Measurements from ENCODE around the gene ANKRD12. TPM values are rescaled to one million over a fixed set of nuclear protein-coding genes. Genes with fewer than 3 reads are reported as not detected.

ANKRD12 gene
- polyA plus RNA-seq, 1 donor from 2014 or later: 32.3 TPM

DNA sequence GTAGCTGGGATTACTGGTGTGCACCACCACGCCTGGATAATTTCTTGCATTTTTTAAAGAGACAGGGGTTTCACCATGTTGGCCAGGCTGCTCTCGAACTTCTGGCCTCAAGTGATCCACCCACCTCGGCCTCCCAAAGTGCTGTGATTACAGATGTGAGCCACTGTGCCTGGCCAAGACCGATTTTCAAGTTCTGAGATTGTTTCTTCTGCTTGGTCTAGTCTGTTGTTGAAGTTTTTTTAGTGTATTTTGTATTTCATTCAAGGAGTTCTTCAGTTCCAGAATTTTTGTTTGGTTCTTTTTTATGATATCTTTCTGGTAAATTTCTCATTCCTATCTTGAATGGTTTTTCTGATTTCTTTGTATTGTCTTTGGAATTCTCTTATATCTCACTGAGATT, 96.4 kb downstream of the ANKRD12 start (continued):
- no peak for TF ChIP-seq REST (IDR thresholded peaks at IDR 0.05; ENCODE audit: borderline replicate concordance)
- no peak for TF ChIP-seq SMC3 (conservative IDR thresholded peaks at IDR 0.05; ENCODE audit: poor library complexity)
- no peak for TF ChIP-seq POLR2AphosphoS5 (IDR thresholded peaks at IDR 0.05)
- TF ChIP-seq MXI1 (conservative IDR thresholded peaks at IDR 0.05; ENCODE audit: poor library complexity, severe bottlenecking): no peak

DNA sequence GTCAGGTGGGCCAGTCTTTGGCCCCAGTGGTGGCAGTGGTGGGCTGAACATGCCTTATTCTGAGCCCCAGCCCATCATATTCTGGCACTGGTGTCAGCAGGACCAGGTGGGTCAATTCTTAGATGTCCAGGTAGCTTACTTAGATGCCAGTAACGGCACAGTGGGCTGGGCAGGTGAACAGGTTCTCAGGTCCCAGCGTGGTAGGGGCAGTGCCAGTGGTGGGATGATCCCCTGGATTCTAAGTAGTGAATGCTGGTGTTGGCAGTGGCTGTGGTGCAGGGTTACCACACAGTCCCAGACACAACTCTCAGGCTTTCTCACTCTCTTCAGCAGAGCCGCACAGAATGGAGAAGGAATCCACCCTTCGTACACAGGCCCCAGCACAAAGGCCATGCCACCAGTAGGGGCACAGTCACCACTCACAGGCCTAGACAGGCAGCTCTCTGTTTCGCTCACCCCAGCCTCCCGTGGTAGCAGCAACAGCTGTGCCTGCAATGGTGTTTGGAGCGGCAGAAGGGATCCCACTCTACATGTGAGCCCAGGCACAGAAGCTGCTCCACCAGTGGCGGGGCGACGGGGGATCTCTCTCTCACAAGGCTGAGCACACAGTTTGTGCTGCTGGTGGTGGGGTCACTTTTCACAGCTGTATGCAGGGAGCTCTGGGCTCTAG, 97.3 kb downstream of the ANKRD12 start:
- Histone ChIP-seq H2AFZ (ENCODE audit: low read depth, low read length) (no peak overlapping the region), H4K20me1 (ENCODE audit: insufficient read depth) (no peaks in the 10 kb centered on the region), H3K36me3 (ENCODE audit: insufficient read depth, low read length) (no peaks in the 10 kb centered on the region), H3K4me2 (ENCODE audit: low read length) (no peak overlapping the region), H3K9me3 (ENCODE audit: low read length) (no peaks in the 10 kb centered on the region), H3K9ac (ENCODE audit: low read length) (no peak overlapping the region), H3K79me2 (replicated peaks; ENCODE audit: insufficient read depth, low read length) (peaks cover 8% of the 10 kb centered on the region), H3K9me2 (ENCODE audit: insufficient read depth, low read length) (no peaks in the 10 kb centered on the region), H3K27ac (ENCODE audit: low read length) (no peak overlapping the region), H3K27me3 (ENCODE audit: insufficient read depth, low read depth, low read length) (no peaks in the 10 kb centered on the region), H3K4me3 (ENCODE audit: low read length) (no peak overlapping the region), H3F3A (ENCODE audit: insufficient read depth, low read length, poor library complexity, severe bottlenecking) (no peaks in the 10 kb centered on the region)
- TF ChIP-seq MXI1 (conservative IDR thresholded peaks at IDR 0.05; ENCODE audit: poor library complexity, severe bottlenecking) (no peak), RAD21 (conservative IDR thresholded peaks at IDR 0.05) (no peak), EZH2 (IDR thresholded peaks at IDR 0.05; ENCODE audit: borderline replicate concordance, insufficient read depth, low read length, poor library complexity, severe bottlenecking) (no peak), SMC3 (conservative IDR thresholded peaks at IDR 0.05; ENCODE audit: poor library complexity) (no peak), EP300 (conservative IDR thresholded peaks at IDR 0.05; ENCODE audit: poor library complexity, severe bottlenecking) (no peak), POLR2AphosphoS5 (IDR thresholded peaks at IDR 0.05) (no peak), TAF1 (IDR thresholded peaks at IDR 0.05; ENCODE audit: low read depth) (no peak)
- TF ChIP-seq, protein P1, sequence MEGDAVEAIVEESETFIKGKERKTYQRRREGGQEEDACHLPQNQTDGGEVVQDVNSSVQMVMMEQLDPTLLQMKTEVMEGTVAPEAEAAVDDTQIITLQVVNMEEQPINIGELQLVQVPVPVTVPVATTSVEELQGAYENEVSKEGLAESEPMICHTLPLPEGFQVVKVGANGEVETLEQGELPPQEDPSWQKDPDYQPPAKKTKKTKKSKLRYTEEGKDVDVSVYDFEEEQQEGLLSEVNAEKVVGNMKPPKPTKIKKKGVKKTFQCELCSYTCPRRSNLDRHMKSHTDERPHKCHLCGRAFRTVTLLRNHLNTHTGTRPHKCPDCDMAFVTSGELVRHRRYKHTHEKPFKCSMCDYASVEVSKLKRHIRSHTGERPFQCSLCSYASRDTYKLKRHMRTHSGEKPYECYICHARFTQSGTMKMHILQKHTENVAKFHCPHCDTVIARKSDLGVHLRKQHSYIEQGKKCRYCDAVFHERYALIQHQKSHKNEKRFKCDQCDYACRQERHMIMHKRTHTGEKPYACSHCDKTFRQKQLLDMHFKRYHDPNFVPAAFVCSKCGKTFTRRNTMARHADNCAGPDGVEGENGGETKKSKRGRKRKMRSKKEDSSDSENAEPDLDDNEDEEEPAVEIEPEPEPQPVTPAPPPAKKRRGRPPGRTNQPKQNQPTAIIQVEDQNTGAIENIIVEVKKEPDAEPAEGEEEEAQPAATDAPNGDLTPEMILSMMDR (IDR thresholded peaks at IDR 0.05; ENCODE audit: poor library complexity, severe bottlenecking): no peak

DNA sequence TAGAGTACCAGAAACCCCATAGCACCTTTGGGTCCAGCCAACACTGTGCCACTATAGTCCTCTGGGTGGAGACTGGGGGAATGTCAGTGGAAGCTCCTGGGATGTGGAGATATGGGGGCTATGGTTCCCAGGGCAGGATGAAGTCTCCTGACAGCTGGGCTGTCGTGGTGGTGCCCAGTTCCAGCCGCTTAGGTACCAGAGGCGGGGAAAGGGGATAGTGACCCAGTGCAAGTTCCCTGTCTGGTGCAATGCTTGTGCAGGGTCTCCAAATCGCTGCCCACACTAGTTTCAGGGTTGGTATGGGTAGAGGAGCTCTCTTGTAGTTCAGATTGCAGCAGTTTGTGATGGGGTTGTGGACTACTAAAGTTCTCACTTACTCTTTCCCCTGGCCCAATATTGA, 97.9 kb downstream of the ANKRD12 start:
- no peak overlapping the region for H3K4me2 ChIP-seq (ENCODE audit: low read length)
- H3K27ac ChIP-seq (ENCODE audit: low read length): no peak overlapping the region
- TF ChIP-seq SMC3 (conservative IDR thresholded peaks at IDR 0.05; ENCODE audit: poor library complexity) (no peak), EP300 (conservative IDR thresholded peaks at IDR 0.05; ENCODE audit: poor library complexity, severe bottlenecking) (no peak), RAD21 (conservative IDR thresholded peaks at IDR 0.05) (no peak), REST (IDR thresholded peaks at IDR 0.05; ENCODE audit: borderline replicate concordance) (no peak), MXI1 (conservative IDR thresholded peaks at IDR 0.05; ENCODE audit: poor library complexity, severe bottlenecking) (no peak), TAF1 (IDR thresholded peaks at IDR 0.05; ENCODE audit: low read depth) (no peak), POLR2AphosphoS5 (IDR thresholded peaks at IDR 0.05) (no peak), EZH2 (IDR thresholded peaks at IDR 0.05; ENCODE audit: borderline replicate concordance, insufficient read depth, low read length, poor library complexity, severe bottlenecking) (no peak)
- TF ChIP-seq, protein P1 (IDR thresholded peaks at IDR 0.05; ENCODE audit: poor library complexity, severe bottlenecking): no peak
- no peaks in the 10 kb centered on the region for H3K27me3 ChIP-seq (ENCODE audit: insufficient read depth, low read depth, low read length)
- no peak overlapping the region for H2AFZ ChIP-seq (ENCODE audit: low read depth, low read length)
- H3K79me2 ChIP-seq (replicated peaks; ENCODE audit: insufficient read depth, low read length): peaks cover 8% of the 10 kb centered on the region
- no peak overlapping the region for H3K4me3 ChIP-seq (ENCODE audit: low read length)
- H4K20me1 ChIP-seq (ENCODE audit: insufficient read depth): no peaks in the 10 kb centered on the region
- no peaks in the 10 kb centered on the region for H3K9me2 ChIP-seq (ENCODE audit: insufficient read depth, low read length)
- no peak overlapping the region for H3K9ac ChIP-seq (ENCODE audit: low read length)
- H3K9me3 ChIP-seq (ENCODE audit: low read length): no peaks in the 10 kb centered on the region
- H3K36me3 ChIP-seq (ENCODE audit: insufficient read depth, low read length): no peaks in the 10 kb centered on the region
- no peaks in the 10 kb centered on the region for H3F3A ChIP-seq (ENCODE audit: insufficient read depth, low read length, poor library complexity, severe bottlenecking)

All from neural cell (in vitro differentiated cells).